HK-2 (cell line): Measurements from ENCODE around the gene HJV.

Experiments
- DNase-seq: peaks from one replicate; pipeline ENCODE4 v3.0.0-alpha.2; 2018; ENCODE audit not compliant: unreplicated experiment

Gene HJV

DNA sequence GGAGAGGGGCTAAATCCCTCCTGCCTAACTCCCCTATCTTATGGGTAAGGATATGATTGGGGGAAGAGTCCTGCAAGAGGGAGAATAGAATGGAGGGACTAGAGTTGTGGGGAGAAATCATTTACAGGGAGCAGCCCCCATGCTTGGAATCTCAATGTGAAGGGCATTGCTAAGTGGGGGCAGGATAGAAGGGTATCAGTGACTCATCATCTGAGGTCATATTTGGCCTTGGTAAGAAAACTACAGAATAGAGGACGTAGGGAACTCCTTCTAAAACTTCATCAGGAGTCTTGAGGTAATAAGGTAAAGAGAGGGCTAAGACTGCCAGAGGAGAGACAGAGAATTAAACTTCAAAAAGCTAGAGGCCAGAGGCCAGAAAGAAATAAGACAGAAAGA, 487 bp downstream of the HJV start:
- no peak for DNase-seq

DNA sequence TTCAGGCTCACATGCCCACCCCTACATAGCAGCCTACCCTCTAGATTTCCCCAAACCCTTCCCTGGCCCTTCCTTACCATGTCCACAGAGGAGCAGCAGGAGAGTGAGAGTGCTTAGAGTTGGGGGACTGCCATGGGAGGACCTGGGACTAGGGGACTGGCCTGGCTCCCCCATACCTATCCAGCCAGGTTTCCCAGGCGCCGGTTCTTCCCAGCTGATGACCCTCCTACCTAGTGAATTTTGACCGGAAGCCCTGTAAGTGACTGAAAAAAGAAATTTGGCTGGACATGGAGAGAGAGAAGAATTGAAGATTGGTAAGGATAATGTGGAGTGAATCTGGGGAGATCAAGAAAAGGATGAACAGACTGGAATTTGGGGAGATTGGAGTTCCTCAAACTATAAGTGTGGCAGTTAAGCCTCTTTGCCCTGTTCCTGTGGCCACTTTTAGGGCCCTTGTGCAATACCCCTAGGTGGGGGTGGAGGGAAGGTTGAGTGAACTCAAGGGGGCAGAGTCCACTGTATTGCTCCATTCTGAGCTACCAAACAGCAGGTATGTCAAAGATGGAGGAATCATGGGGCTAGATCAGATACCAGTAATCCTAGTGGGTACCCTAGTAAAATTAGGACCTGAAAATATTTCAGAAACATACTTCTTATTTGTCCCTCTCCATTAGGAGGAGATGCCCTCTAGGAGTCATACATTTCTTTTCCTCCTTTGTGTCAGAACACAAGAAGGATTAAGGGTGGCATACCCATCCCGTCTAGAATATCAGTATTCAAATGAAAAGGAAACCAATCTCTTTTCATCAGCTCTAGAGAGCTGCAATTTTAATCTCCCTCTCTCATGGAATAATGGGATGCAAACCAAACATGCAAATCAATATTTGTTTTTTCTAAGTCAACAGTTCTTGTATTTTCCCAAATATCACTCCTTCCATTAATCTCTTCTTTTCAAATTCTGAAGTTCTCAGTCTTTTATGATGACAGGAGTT, 1.2 kb downstream of the HJV start:
- no peak for DNase-seq

DNA sequence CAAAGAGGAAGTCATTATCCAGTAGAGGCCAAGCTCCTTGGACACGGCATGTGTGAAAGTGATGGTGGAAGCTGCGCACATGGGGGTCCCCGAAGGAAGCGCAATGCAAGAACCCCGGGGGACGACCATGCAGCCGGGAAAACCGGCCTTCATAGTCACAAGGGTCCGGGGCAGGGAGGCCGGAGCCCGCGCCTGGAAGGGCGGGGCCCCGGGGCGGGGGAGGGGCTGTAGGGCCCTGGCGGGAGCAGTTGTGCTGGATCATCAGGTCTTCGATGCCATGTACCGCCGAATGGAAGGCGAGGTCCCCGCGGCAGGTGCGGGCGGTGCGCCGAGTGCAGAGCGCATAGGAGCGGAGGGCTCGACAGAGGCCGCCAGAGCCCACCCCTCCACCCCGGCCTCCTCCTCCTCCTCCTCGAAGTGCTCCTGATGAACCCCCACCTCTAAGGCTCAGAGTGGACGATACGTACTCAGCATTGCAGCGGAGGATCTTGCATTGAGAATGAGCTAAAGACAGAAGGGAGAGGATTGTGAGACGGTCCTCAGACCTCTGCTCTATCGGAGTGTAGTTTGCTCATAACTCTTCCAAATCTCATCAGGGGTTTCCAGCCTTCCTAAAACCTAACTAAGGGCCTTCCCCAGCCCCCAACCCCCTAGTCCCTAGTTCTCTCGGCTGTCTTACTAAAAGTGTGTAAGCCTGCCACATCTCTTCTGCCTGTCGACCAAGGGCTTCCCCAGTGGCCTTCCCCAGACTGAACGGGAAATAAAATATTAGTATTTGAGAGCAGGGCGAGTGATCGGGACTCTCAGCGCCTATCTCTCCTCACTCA, 2.1 kb downstream of the HJV start:
- no peak for DNase-seq

DNA sequence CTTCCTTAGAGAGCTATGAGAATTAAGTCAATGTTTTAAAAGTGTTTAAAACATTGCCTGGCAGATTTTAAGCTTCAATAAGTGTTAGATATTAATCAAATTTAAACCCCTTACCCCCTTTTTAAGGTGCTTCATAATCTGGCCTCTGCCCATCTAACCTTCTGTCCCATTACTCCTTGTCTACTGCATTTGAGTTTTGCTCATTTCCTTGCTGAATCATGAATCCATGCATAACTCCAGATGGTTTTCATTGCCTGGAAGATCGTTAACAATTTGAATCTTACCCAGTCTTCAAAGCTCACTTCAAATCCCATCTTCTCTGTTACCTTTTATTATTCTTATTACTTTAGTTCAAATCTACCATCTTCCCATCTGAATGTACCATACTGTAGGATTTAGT, 4.6 kb downstream of the HJV start:
- DNase-seq = no peak

DNA sequence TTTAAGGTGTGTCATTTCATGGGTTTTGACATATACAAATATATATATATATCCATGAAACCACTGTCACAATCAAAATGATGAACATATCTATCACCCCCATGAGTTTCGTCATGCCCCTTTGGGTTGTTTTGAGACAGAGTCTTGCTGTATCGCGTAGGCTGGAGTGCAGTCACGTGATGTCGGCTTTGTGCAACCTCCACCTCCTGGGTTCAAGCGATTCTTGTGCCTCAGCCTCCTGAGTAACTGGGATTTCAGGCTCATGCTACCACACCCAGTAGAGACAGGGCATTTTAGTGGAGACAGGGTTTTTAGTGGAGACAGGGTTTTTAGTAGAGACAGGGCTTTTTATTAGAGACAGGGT, 8.0 kb downstream of the HJV start:
- DNase-seq = no peak

DNA sequence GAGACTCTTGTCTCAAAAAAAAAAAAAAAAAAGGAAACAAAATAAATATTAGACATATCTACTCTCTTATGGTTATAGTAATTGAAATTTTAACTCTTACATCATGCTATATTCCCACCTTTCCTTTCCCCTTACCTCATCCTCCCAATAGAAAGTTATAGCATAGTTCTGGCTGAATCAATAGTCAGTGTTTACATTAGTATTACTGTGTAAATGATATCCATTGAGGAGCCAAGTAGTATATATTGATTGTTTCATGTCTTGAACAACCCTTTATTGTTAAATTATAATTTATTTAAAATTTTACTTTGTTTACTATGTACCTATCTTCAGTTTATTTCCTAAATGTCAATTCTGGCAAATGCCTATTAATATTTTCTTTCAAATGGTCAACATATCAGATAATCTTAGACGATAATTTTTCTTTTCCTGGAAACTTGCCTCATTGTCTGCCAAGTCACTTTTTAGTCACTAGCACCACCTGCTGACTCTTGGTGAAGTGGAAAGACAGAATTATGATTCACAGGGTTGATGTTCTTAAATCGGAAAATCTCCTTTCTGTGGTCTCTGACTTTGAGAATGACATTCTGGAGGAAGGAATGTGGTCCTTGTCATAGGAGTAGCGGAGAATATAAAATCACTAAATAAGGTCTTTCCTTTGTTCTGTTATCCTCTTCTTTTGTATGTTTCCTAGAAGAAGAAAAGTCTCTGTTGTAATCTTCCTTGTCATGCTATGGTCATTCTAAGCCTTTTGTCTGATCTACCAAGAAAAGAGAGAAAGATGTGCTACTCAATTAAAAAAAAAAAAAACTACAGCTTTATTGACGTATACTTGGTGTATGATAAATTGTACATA, 8.6 kb downstream of the HJV start:
- DNase-seq = no peak

DNA sequence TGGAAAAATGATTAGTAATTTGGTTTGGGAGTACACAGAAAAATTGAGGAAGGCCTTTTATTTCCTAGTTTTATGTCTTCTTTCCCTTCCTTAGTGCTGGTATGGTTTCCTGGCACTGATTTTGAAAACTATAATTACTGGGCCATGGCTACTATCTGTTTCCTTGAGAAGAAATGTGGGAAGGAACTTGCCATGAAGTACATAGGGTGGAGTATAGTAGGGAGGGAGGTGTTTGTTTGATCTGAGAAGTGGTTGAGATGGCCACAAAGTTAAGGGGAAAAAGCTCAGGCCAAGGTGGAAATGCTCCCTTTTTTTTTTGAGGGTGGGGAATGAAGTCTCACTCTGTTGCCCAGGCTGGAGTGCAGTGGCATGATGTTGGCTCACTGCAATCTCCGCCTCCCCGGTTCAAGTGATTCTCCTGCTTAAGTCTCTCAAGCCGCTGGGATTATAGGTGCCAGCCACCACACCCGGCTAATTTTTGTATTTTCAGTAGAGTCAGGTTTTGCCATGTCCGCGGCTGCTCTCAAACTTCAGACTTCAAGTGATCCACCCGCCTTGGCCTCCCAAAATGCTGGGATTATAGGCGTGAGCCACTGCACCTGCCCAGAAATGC, 11.3 kb downstream of the HJV start:
- DNase-seq = no peak

DNA sequence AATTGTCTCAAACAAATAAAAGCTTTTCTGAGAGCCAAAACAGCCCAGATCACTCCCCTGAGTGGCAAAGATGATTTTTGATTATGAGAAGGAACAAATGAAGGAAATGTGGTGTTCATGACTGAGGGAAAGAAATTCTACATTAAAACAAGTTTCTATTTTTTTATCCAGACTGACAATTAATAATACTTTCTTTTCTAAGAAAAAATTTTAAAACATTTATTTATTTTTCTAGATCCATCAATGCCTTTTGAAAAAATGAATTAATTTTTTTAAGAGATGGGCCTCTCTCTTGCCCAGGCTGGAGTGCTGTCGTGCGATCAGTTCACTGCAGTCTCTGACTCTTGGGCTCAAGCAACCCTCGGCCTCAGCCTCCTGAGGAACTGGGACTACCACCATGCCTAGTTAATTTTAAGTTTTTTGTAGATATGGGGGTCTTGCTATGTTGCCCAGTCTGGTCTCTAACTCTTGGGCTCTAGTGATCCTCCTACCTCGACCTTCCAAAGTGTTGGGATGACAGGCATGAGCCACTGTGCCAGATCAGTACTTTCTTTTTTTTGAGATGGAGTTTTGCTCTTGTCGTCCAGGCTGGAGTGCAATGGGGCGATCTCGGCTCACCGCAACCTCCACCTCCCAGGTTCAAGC, 13.9 kb downstream of the HJV start:
- no peak for DNase-seq

DNA sequence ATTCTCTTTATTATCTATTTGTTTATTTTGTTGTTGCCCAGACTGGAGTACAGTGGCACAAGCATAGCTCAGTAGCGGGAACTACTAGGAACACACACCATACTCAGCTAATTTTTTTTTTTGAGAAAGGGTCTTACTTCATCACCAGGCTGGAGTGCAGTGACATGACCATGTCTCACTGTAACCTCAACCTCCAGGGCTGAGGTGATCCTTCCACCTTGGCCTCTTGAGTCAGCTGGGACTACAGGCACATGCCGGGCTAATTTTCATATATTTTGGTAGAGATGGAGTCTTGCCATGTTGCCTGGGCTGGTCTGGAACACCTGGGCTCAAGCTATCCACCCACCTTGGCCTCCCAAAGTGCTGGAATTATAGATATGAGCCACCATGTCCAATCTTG, 19.8 kb downstream of the HJV start:
- no peak for DNase-seq

DNA sequence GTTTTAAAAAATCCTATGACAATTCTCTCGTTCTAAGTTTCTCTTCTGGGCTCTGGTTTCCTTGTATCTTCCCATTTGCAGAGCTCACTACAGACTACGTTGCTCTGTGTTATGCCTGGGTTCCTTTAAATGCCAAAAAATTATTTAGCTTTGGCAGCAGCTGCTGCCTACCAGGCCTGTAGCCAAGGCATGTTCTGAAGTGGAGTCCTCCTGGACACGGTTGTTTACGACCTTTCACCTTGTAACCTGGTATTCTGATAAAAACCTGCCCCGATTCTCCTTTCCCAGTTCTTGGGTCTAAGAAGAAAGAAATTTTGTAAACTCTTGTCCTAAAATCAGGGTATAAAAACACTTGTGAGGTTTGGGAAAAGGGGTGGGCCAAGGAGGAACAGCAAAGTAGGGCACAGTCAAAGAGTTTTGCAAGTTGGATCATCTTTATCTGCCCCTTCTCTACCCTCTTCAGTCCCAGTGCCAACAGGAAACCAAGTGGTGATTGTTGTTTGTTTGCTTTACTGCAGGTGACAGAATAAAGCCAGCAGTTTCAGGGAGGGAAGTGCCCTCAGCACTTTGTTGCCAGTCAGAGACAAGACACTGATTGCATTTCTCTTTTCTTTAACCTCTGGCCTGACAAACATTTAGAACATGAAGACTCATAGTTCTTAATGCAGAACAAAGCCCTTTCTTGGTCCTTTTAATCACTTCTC, 22.1 kb downstream of the HJV start:
- DNase-seq = no peak

DNA sequence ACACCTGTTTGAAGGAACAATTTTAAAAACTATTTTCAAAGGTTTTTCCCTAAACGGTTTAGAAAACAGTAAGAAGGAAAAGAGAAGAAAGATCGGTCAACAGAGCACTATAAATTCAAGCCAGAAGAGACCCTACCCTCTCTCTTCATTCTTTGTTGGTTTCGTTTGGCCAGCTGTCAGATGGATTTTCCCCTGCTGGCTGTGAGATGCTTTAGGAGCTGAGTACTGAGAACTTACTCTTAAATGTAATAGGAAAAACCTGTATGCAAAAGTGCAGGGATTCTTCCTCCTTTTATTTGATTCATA, 23.9 kb downstream of the HJV start:
- no peak for DNase-seq

DNA sequence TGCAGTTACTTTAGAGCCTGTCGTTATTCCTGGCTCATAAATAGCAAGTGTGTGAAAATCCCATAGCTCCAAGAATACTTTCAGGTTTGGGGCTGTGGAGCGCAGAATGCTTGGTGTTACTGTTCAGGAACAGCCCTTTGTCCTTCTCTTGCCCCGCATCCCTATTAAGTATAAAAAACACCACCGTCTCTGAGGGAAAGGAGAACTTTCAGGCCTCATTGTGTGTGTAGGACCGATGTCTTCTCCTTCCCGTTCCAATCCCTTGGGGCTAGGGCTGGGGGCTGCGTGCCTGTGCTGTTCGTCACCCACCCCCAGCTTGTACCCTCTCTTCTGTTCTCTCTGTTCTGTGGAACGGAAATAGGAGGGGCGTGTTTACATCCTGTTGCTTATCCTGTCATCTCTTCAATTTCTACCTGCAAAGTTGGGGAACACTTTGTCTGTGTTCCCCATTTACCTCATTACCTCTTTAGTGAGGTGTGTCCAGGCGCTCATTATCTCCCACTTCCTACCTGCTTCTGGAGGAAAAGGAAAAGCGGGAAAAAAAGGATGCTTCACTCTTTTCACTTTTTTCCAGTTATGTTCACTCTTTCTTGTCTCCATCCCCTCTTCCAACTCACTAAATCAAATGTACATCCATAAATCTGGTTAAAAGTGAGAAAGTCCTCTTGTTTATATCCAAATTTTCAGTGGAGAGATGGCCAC, 24.4 kb downstream of the HJV start:
- DNase-seq = no peak

DNA sequence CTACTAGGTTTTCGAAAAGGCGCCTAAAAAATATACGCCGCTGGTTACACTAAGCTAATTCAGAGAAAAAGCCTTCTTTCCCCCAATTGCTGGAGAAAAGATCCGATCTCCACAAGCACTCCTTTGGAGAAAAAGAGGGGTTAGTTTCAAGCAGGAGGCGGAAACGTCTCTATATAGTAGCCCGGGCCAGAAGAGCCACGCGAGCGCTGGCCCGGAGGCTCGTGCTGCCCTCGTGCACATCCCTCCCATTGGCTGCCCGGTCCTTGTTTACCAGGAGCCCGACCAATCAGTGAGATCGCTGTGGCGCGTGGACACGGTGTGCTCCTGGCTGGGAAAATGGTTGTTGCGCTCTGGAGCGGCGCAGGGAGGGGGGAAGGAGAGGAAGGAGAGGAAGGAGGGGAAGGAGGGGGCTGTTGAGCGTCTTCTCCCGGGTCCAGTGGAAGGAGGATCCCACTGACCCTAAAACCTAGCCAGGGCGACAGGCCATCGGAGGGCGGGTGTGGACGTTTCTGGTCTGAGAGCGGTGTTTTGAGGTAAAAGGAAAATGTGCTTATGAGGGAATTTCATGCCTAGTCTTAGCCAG, 25.0 kb downstream of the HJV start, which contains the start of gene TXNIP:
Gene TXNIP (minus strand): TSS at position 147 of the 583 bp plus-strand sequence. CDS start 313 bp downstream, outside the sequence.
- peak; percentile 97 for DNase-seq

DNA sequence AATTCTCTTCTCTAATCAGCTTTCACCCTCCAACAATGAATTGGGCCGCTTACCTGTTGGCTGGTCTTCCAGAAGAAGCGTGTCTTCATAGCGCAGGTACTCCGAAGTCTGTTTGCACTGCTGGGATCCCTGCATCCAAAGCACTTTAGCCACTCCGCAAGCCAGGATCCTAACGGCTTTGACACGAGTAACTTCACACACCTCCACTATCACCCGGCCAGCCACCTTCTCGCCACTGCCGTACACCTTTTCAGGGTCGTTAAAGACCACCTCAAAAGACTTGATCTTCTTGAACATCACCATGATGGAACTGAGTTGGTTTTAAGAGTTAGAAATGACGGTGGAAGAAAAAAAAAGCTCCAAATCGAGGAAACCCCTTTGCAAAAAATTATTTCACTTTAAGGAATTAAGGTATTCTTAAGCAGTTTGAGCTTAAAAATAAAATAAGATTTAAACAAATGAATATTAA, 25.5 kb downstream of the HJV start:
- no peak for DNase-seq

DNA sequence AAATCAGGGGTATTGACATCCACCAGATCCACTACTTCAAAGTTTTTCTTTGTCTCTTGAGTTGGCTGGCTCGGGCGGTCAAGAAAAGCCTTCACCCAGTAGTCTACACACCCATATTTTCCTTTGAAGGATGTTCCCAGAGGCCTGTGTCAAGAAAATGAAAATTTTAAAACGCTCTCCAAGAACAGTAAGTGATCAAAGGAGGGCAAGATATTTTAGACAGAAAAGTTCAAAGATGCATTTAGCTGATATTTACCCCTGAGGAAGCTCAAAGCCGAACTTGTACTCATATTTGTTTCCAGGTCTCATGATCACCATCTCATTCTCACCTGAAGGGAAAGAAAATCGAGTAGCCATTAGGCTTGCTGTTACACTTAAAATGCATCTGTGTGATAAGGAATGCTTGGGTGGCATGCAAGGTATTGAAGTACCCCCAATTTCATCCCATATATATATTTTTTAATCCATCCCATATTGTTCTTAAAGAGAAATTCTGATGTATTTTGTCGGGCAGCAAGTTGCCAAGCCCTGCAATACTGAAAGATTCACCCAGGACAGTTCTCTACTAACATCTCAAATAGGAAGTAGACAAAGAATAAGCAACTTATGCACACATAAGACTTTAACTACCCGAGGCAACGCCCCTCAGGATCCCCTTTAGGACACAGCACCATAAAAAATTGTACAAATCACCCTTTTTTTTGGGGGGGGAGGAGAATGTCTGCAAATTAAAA, 26.2 kb downstream of the HJV start:
- DNase-seq = no peak

DNA sequence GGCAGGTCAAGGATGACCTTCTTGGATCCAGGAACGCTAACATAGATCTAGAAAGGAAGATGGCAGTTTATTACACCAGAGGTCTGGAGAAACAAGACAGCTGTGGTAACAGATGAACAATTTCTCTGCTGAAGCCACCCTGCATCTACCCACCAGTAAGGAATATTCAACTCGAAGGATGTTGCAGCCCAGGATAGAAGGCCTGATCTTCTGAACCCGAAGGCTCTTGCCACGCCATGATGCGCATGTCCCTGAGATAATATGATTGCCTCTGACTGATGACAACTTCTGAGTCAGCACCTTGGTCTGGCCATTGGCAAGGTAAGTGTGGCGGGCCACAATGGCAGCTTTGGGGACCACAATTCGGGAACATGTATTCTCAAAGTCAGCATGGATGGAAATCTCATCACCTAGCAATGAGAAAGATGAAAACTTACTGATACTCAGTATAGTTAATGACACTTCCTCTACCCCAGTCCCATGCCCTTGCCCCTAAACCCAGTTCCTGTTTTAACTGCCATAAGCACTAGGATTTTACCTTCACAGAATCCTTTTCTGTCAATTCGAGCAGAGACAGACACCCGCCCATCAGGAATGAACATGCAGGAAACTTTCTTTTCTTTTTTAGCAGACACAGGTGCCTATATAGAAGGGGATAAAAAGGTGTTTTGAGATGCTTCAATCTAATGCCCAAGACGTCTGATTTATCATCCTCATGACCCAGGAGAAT, 27.0 kb downstream of the HJV start:
- no peak for DNase-seq

DNA sequence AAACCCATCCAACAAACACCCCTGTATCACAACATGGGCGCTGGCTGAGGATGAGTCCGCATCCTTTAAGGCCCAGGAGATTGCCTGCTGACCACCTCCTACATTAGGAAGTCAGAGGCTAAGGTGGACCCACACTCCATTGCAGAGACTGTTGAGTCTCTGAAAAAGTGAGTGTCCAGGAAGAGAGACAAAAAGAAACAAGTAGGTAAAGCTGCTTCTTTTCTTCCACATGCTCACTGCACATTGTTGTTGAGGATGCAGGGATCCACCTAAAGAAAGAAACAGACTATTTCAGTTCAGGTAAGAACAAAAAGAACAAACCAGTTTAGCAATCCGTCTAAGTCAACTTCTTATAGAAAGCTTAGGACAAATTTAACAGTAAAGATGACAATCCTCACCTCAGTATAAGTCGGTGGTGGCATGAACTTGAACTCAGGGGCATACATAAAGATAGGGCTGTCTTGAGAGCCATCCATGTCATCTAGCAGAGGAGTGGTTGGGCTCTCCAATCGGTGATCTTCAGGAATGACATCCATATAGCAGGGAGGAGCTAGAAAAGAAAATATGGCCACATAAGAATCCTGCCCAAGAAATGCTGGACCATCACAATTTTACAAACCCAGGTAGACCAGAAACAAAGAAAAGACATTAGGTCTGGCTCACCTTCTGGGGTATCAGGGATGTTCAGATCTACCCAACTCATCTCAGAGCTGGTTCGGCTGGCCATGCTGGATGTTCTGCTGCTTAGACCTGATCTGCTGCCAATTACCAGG, 27.7 kb downstream of the HJV start:
- no peak for DNase-seq
